Left renal cortex interstitium (tissue), 4 donors: ENCODE results near the gene TELO2. TPM values are rescaled to one million over a fixed set of nuclear protein-coding genes. Genes with fewer than 3 reads are reported as not detected.

Source experiments
- DNase-seq, 4 donors: peaks; one replicate each; pipeline ENCODE4 v3.0.0-alpha.2; 2013; ENCODE audit warnings: low read depth in 4 of 4, low spot score in 2 of 4, missing footprints in 1 of 4
- polyA plus RNA-seq, 4 donors: library from polyadenylated mRNA; unstranded; fragments of 120-200 nt; gene quantifications; one replicate each; pipeline ENCODE4 v1.2.1, GENCODE V29; 2013; ENCODE audit not compliant: insufficient read length in 4 of 4

Gene TELO2
- polyA plus RNA-seq, 4 donors: 26.5 to 50.5 (median 41.5) TPM

DNA sequence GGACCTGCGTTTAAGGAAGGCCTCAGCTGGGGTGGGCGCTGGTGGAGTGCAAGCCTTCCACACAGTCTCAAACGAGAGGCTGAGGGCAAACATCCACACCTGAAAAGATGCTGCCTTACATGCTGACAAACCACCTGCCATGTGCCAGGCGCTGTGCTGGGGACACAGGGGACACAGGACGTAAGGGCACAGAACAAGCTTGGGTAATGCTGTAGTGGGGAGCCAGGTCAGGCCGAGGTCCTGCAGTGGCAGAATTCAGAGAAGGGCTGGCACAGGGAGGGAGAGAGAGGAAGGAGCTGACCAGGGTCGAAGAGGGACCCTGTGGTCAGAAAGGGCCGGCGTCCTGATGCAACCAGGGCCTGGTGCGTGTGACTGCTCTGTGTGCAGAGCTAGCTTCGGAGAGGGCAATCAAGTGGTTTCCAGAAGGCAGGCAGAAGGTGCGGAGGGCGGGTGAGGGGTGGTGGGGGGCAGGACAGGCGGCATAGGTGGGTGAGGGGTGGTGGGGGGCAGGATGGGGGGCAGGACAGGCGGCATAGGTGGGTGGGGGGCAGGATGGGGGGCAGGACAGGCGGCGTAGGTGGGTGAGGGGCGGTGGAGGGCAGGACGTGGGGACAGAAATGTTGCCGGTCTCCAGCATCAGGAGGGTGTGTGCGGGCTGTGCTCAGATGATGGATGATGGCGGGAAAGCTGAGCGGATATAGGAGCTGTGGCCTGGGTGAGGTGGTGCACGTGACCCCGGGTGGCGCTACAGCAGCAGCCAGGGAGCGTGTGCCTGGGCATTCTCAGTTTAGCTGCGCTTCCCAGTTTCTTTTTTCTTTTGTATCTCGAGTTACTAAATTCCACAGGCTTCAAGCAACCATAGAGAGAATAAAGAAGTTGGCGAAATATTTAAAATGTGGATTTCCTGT is 18.8 kb downstream of the TELO2 start:
- DNase-seq: no peak

DNA sequence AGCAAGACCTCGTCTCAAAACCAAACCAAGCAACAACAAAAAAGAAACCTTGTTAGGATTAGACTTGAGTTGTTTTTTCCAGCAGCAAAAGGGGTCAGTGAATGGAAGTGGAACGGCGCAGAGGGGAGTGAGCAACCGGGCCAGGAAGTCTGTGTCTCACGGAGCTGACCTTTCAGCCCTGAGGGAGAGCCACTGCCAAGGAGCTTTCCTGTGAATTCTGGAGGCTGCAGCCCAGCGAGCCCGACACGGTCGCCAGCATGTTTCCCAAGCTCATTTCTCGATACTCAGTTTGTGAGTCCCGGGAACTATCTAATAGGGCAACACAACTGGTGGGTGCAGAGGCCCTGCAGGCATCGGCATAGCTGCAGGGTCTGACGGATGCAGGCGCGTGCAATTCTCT is 19.6 kb downstream of the TELO2 start:
- DNase-seq: no peak

DNA sequence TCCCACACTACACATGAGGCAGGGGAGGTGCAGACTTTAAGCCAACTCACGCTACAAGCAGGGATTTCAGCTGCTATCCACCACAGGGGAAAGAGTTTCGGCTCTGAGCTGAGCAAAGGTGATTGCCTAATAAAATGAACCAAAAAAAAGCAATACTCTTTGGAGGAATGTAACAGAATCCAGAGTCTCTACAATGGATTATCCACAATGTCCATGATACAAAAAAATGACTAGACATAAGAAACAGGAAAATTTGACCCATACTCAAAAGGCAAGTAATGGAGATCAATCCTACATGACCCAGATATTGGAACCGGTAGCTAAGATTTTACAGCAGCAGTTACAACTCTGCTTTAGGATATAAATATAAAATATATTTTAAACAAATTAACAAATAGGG is 21.3 kb downstream of the TELO2 start:
- DNase-seq: no peak

DNA sequence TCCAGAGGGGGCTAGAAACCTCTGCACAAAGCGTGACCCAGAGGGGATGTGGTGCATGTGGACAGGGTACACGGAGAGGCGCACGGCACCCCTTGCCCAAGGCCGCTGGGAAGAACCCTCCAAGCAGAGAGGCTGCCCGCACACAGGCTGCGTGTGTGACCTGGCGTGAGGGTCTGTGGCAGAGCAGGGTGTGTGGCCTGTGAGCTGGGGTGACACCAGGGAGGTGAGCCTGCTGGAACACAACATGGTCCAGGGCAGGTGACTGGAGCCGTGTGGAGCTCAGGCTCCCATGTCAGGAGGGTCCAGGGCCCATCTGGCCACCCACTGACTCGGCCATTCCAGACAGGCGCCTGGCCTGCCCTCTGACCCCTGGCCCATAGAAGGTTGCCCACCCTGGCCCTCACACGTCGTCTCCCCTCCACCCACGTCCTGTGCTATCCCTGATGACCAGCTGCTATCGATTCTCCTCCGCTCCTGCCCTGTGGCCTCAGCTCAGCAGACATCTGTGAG is 25.5 kb downstream of the TELO2 start:
- no peak for DNase-seq

DNA sequence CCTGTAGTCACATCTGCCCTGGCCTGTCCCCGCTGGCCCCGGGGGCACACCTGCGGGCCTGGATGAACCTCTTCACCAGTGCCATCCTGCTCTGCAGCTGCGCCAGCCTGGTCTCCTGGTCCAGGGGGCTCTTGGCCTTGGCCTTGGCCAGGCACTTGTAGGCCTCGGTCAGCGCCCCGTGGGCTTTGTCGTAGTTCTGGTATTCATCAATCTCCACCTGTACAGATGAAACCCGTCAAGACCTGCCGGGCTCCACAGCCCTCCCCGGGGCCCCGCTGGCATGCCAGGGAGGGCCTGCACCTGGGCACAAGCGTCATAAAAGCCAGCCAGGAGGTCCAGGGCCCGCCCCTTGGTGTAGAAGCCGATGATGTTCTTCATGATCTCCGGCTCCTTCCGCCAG is 26.7 kb downstream of the TELO2 start:
- no peak for DNase-seq

DNA sequence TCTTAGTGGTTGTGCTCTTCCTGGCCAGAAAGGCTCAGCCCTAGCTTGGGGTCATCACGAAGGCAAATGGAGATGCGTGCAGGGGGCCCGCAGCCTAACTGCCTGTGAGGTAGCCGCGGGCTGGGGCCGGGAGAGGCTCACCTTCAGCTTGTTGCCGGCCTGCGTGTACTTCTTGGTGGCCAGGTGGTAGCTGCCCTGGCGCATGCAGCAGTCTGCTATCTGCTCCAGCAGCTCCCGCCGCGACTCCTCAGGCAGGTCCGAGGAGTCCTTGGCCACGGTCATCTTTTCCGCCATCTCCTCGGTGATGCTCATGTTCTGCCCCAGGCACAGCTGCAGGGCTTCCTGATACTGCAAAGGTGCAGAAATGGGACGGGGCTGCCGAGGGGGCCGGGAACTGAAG is 27.3 kb downstream of the TELO2 start:
- no peak for DNase-seq

DNA sequence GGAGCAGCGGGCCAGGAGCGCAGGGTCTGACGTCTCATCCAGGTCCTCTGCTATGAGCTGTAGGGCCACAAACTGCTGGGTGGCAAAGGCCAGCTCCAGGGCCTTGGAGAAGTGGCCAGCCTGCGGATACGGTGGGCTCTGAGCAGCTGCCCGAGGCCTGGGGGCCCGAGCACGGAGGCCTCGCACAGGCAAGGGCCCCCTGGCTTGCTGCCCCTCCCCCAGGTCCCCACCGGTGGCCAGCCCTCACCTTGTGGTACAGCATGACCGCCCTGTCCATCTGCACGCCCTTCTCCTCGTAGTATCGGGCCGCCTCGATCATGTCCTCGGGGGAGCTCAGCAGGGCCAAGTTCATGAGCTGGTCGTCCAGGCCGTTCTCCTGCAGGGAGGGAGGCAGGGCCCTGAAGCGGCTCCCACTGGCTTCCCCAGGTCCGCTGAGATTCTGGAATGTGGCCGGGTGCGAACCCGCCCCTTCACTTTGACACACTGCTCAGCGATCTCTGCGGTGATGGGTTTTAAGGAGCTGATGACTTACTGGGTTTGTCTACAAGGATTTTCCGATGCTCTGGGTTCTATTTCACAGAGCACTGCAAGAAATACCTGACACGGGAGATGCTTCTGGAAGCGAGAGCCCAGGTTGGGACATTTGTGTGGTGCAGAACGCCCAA is 30.6 kb downstream of the TELO2 start:
- DNase-seq: no peak

DNA sequence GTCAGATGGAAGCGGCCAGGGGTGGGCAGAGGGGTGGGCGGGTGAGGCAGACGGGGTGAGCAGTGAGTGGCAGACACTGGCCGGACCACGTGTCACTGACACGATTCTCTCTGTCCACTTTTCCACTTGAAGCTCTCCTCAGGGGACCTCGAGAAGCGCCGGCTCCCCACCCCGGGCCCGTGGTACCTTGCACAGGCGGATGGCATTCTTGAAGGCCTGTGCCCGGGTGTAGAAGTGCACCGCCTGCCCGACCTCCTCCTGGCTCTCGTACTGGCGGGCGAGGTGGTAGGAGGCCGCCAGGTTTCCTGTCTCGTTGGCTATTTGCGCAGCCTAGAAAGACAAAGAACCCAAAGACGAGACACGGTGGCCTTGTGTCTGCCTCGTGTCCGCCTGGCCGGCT is 31.2 kb downstream of the TELO2 start:
- DNase-seq: no peak

DNA sequence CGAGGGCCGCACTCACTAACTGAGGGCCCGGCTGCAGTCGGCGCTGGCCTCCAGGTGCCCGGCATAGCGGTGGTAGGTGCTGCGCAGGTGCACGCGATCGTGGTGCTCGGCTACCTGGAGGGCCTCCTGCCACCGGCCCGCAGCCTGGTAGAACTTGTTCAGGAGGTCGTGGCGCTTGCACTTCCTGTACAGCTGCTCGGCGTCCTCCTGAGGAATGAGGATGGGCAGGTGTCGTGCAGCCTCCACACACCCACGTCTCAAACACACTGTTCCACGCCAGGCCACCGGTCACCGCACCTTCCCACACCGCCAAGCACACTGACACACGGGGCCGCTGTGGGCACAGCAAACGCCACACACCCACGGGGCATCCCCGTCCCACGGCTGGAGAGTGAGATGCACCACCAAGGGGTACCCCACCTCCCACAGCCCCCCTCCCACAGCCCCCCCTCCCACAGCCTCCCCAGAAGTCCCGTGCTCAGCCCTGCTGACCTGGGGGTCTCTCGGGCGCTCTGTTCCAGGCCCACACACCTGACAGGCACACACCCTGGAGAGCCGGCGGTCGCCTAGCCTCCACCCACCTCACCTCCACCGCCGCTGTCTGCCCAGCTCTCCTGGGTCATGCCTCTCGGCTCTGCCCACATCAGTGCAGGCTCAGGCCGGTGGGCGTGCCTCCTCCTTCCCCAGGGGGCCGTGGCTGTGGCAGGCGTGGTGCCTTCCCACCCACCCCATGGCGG is 32.9 kb downstream of the TELO2 start:
- DNase-seq: no peak

DNA sequence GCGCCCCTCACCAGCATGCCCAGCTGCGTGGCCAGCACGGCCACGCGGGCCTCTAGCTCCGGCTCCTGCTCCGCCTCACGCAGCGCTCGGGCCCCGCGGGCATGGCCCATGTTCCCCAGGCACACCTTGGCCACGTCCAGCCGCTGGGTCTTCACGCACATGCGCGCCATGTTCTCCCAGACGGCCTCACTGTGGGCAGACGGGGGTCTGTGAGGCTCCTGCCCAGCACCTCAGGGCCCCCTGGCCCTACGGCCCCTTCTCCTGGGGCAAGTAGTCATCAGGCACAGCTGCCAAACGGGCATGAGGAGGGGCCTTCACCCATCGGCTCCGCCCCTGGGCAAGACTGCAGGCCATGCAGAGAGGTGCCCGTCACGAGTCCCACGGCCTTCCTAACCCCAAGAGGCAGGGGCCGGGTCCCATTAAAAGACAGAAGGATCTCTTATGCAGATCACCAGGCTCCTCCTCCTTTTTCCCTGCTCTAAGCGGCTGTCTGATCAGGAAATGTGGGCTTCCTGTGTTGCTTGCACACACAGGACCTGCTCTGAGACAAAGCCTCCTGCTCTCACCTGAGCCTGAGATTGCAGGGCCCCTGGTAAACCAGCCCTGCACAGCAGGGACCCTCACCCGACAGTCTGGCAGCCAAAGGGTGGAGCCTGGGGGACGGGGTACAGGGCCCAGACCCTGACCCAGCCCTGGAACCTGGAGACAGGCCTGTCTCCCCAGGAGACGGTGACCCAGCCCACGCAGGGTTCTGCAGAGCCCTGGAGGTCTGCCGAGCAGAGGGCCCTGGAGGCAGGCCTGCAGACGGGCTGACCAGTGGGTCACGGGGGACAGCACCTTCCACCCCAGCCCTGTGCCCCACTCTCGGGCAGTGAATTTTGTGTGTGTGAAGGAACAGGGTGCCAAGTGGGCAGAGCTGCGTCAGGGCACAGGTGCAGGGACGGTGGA is 33.7 kb downstream of the TELO2 start:
- no peak for DNase-seq

DNA sequence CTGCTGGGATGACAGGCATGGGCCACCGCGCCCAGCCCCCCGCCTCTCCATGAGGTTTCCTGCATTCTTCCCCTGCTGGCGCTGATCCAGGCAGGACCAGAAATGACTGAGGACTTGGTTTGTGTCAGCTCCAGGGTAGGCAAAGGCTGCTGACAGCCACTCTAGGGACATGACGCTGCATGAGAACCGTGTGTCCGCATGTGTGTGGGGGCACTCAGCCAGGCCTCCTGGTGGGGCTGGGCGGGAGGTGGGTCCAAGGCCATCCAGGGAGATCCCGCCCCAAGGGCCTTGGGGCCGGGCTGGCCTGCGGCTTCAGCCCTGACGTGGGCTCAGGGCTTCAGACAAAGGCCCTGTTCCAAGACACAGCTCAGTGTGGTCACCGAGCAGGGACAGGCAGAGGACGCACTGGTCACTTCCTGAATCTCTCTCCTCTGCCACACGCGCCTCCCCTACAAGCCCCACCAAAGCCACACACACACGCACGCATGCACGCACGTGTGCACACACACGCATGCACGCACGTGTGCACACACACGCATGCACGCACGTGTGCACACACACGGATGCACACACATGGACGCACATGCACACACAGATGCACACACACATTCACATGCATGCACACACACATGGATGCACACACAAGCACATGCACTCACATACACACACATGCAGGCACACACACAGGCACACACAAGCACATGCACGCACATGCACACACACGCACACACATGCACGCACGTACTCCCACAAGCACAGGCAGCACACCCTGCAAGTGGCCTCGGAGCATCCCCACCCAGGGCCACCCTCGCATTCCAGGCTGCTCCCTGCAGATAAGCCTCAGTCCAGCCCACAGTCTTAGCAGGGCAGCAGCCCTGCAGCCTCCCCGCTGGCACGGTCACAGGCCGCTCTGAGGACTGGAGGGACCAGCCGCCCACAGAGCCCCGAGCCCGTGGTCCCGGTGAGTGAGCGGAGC is 35.0 kb downstream of the TELO2 start:
- no peak for DNase-seq

DNA sequence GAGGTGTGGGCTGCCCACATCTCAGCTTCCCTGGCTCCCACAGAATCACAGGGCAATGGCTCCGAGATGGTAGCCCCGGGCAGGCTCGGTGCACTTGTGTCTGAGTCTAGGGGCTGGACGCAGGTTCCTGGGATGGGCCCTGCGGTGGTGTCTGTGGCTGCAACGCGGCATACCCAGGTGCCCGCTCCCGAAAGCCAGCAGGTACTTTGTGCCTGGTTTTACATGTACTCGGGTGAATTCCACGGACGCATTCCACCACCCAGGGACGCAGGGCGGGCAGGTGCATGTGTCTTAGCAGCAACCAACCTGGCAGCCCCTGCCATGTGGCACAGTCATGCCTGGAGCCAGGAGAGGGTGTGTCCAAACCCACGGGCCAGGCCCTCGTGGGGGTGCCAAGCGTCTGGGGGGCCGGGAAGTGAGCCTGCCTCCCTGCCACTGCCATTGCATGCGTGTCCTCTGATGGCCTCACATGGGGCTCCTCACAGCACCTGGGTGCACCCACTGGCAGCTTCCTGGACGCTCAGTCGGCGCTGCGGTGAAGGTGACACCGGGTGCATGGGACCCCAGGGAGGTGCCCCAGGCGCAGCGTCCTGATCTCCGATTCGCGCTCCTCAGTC is 35.9 kb downstream of the TELO2 start:
- DNase-seq: no peak

DNA sequence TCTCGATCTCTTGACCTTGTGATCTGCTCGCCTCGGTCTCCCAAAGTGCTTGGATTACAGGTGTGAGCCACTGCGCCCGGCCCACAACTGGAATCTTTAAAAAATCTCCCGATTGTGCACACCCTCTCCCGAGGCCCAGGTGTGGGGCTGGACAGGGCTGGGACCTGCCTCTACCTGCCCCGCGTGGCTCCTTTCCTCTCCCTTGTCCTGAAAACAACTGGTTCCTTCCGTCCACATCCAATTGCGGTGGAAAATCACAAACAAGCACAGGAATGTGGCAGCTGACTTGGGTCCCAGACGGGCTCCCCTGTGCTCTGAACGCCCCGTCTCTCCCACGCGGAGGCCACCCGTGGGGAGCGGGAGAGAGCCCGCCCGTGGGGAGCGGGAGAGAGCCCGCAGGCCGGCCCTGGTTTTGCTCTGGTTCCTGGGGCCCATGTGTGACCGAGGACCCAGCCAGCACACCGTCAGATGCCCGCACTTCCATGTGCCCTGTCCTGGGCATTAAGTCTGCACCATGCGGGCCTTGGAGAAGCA is 37.3 kb downstream of the TELO2 start:
- no peak for DNase-seq

DNA sequence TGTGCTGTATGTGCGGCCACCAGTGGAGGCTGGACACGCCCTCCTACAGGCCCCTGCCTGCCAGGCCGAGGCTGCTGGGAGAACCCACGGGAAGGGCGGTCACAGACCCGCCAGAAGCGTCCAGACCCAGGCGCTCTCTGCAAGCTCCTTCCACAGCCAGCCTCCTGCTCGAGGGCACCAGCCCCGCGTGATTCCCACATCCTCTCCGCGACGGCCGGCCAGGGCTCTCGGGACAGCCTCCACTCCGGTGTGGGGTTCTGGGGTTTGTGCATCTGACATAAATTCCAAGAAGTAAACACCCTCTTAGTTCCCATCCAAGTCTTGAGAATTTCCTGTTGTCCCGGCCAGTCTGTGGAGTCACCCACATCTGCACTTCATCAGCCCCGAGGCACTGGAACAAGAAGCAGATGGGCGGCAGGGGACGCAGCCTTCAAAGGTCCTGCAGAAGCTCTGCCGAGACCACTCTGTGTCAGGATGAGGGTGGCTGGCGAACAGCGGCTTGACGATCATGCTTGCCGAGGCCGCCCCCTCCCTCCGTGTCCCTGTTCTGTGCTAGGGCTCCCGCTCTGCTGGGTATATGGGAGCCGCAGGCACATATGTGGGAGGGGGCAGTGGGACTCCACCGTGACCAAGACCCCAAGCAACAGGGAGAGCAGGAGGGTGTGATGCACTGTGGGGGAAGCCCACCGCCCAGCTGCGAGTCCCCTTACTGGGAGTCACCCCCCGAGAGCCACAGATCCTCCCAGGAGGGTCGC is 37.9 kb downstream of the TELO2 start:
- no peak for DNase-seq

DNA sequence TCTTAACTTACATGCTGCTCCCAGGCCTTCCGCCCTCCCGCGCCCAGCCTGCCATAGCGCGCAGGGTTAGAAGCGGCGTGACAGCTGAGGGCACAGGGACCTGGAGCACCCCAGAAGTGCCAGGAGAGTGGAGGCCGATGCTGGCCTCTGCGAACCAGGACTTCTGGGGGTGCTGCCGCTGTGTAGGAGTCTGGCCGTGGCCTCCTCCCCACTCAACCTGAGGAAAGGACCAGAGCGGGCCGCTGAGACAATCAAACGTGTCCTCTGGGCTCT is 38.4 kb downstream of the TELO2 start:
- no peak for DNase-seq

DNA sequence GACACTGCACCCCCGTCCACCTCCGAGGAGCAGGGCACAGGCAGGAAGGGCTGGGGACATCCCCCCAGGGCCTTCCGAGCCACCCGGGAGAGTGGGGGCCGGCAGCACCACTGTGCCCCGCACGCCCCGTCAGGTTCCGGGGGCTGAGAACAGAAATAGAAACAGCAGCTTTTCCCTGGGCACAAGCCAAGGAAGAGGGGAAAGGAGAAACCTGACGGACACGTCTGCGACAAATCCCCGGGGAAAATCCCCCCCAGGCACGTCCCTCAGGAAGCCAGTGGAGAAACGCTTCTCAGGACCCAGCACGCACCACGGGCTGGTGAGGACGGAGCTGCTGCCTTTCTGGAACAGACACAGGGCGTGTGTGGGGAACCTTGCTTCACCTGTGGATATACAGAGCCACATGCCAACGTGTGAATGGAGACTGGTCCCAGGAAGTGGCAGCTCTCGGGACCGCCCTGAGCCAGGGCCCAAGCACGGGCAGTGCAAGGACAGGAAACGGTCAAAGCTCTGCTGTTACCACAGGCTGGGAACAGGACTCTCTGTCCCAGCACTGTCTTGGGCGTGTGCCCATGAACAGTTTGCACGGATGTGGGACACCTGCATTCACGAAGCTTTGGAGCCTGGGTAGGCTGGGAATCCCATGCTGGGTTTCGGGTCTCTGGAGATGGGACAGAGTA is 39.1 kb downstream of the TELO2 start:
- DNase-seq: no peak

DNA sequence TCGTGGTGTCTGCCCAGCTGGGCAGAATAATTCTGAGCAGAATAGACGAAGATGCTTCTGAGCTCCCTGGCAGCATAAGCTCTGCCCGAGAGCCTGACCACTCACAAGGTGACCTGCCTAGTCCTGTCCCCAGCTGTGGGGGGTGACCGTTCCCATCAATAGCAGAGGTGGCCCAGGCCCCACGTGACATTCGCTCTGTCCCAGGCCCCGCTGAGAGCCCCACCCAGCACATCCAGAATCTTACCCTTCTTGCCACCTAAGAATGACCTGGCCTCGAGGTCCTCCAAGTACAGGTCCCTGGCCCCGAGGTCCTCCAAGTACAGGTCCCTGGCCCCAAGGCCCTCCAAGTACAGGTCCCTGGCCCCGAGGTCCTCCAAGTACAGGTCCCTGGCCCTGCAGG is 39.6 kb downstream of the TELO2 start:
- DNase-seq: no peak
